Right lobe of liver (tissue), 4 donors: ENCODE measurements around the gene MAGI1.

Experiments used
- CTCF ChIP-seq, 4 donors: fragments of 200-600 bp in 3 of 4; fragments of 450-650 bp in 1 of 4; IDR thresholded peaks; one replicate each; pipeline versions ENCODE4 v1.5.1 to v1.8.0; 2016 to 2022; ENCODE audit warnings: antibody characterized with exemption in 4 of 4, mild to moderate bottlenecking in 2 of 4
- POLR2A ChIP-seq: fragments of 450-650 bp; IDR thresholded peaks from one replicate; pipeline ENCODE4 v1.6.1; 2017; ENCODE audit warnings: antibody characterized with exemption, mild to moderate bottlenecking
- donor health status: DM: no; HTN: no; CAD: no.
- donor health status: DM: no; HTN: no; CAD: no.
- donor health status: DM: no; HTN: yes; CAD: no.

- no peak for TF ChIP-seq CTCF (IDR thresholded peaks at IDR 0.05)
- TF ChIP-seq POLR2A: no peak
Measured at GRCh38 chr3:65836047-65836446, 202.7 kb downstream of the MAGI1 start.
